K562 (cell line): ENCODE measurements around the gene ZSCAN25. TPM values are rescaled to one million over a fixed set of nuclear protein-coding genes. Genes with fewer than 3 reads are reported as not detected.
A peak's percentile ranks its signal among the peaks of the same experiment; 100 is the strongest.

ENCODE experiments used
- ATAC-seq: fragments of 200-7000 bp; cut with Tn5 transposase; 3 replicates; pipeline ENCODE4 v1.9.1; 2020; ENCODE audit warnings: moderate library complexity
- BruUV-seq: library from RNA; stranded (reverse); fragments of 400-500 nt; replicated peaks from 2 replicates; lab custom pipeline; 2021; lab: Mats Ljungman, UMichigan
- CTCF ChIA-PET: fragments of 300-600 bp; formaldehyde crosslinking; extraction: SDS; loops from one replicate; lab custom pipeline; 2021; ENCODE audit warnings: low intra/inter-chr PET ratio; lab: Yijun Ruan, JAX
- POLR2A ChIA-PET: fragments of 300-600, 350-650 bp; sonication (Branson Sonifier 250); formaldehyde crosslinking; extraction: SDS; loops from one replicate; lab custom pipeline; 2021; ENCODE audit warnings: antibody characterized with exemption, inconsistent platforms; lab: Yijun Ruan, JAX
- DNase-seq, 4 experiments: peaks; one replicate each; pipeline versions ENCODE4 v3.0.0 to v3.0.0-alpha.2; 2011 to 2018; ENCODE audit warnings: low spot score in 3 of 4, mixed read lengths in 3 of 4; ENCODE audit errors: extremely low read depth in 1 of 4
- FAIRE-seq: peaks from 2 replicates; lab custom pipeline; 2011; peaks lifted over from hg19 to GRCh38; lab: Jason Lieb, UNC
- H2AFZ ChIP-seq: 2 replicates; pipeline ENCODE4 v1.6.0; 2011; ENCODE audit warnings: low read depth, low read length, control low read depth, inconsistent platforms
- H3K27ac ChIP-seq: fragments of 200-600 bp; 3 replicates; pipeline ENCODE4 v1.8.0; 2011; ENCODE audit warnings: low read depth, mild to moderate bottlenecking, control low read depth, inconsistent platforms, low read length, moderate library complexity, mixed read lengths; ENCODE audit errors: extremely low read depth
- H3K27me3 ChIP-seq, 2 experiments: fragments of 300-600 bp in 1 of 2; 2 replicates in 1 of 2; 3 replicates in 1 of 2; pipeline versions ENCODE4 v1.6.0 to v1.8.0; 2011; ENCODE audit warnings: inconsistent platforms in 2 of 2, low read length in 2 of 2, mild to moderate bottlenecking in 1 of 2, mixed read lengths in 1 of 2, moderate library complexity in 1 of 2; ENCODE audit not compliant: control insufficient read depth in 2 of 2, insufficient read depth in 2 of 2
- H3K36me3 ChIP-seq: fragments of 300-600 bp; 3 replicates; pipeline ENCODE4 v1.8.0; 2011; ENCODE audit warnings: mild to moderate bottlenecking, low read length, inconsistent platforms; ENCODE audit not compliant: control insufficient read depth, insufficient read depth
- H3K4me1 ChIP-seq, 2 experiments: fragments of 200-600 bp in 1 of 2; replicated peaks in 1 of 2; 2 replicates in 1 of 2; 3 replicates in 1 of 2; pipeline versions ENCODE4 v1.5.1 to v1.8.0; 2011; ENCODE audit warnings: inconsistent platforms in 2 of 2, low read length in 2 of 2, mild to moderate bottlenecking in 1 of 2, mixed read lengths in 1 of 2, moderate library complexity in 1 of 2; ENCODE audit not compliant: control insufficient read depth in 2 of 2, insufficient read depth in 2 of 2
- H3K4me2 ChIP-seq: 2 replicates; pipeline ENCODE4 v1.6.1; 2011; ENCODE audit warnings: low read length, control low read depth, inconsistent platforms, mixed read lengths; ENCODE audit not compliant: insufficient read depth
- H3K4me3 ChIP-seq: fragments of 200-600 bp; sonication (generic), shearing (Covaris generic); 2 replicates; pipeline ENCODE4 v1.5.1; 2016; ENCODE audit warnings: control low read depth, inconsistent platforms
- H3K79me2 ChIP-seq: fragments of 200-600 bp; 3 replicates; pipeline ENCODE4 v1.8.0; 2011; ENCODE audit warnings: low read length, inconsistent platforms; ENCODE audit not compliant: control insufficient read depth, insufficient read depth
- H3K9ac ChIP-seq, 2 experiments: 2 replicates each; pipeline versions ENCODE4 v1.6.0 to v1.6.1; 2011; ENCODE audit warnings: low read depth in 2 of 2, low read length in 2 of 2, control low read depth in 1 of 2, inconsistent platforms in 1 of 2, mild to moderate bottlenecking in 1 of 2, mixed read lengths in 1 of 2; ENCODE audit not compliant: insufficient read depth in 1 of 2
- H3K9me1 ChIP-seq: one replicate; pipeline ENCODE4 v1.6.0; 2011; ENCODE audit warnings: inconsistent platforms, mild to moderate bottlenecking, low read length, moderate library complexity; ENCODE audit not compliant: control insufficient read depth, insufficient read depth
- H3K9me3 ChIP-seq: replicated peaks from 2 replicates; pipeline ENCODE4 v1.5.1; 2011; ENCODE audit warnings: low read depth, low read length, inconsistent platforms; ENCODE audit not compliant: control insufficient read depth, insufficient read depth
- H4K20me1 ChIP-seq: replicated peaks from 2 replicates; pipeline ENCODE4 v1.6.1; 2011; ENCODE audit warnings: low read length, inconsistent platforms, mixed read lengths; ENCODE audit not compliant: control insufficient read depth, insufficient read depth
- AFF1 ChIP-seq, 2 experiments: fragments of 450-650 bp; IDR thresholded peaks; 2 replicates each; pipeline ENCODE4 v1.6.1; 2018; ENCODE audit warnings: mild to moderate bottlenecking in 2 of 2, low read depth in 1 of 2; ENCODE audit not compliant: partially characterized antibody in 2 of 2
- ZC3H8 ChIP-seq: fragments of 450-650 bp; IDR thresholded peaks from 2 replicates; pipeline ENCODE4 v1.6.1; 2017
- WGBS: fragments of 100-300 bp; shearing (Covaris generic); methylation state at CpG from one replicate; pipeline ENCODE4 v1.1.6; 2016; ENCODE audit warnings: low coverage, mixed read lengths; ENCODE audit not compliant: insufficient coverage; ENCODE audit errors: missing lambda C conversion rate; 5-methylcytosine and 5-hydroxymethylcytosine counted together
- in situ Hi-C: fragments of 300-500 bp; cut with MboI; formaldehyde crosslinking; loops from 4 replicates; pipeline ENCODE4 v1.15.0; 2018; ENCODE audit warnings: inconsistent platforms, mixed read lengths
- intact Hi-C: fragments of 100-400 bp; cut with micrococcal nuclease; formaldehyde crosslinking; loops from 2 replicates; pipeline ENCODE4 v1.14.2; 2022
- polyA plus RNA-seq, 8 experiments: library from polyadenylated mRNA; depleted of rRNA in 4 of 8; stranded (reverse) in 5 of 8; unstranded in 3 of 8; fragments of >200 nt; fragmentation: Nextera tagmentation in 2 of 8; fragmentation: Illumina TruSeq in 1 of 8; extraction: Ambion mirVana in 2 of 8; extraction: Trizol in 1 of 8; gene quantifications; 2 replicates each; pipeline versions ENCODE4 v1.2.1 to v1.2.3, GENCODE V29; 2011 to 2014; ENCODE audit warnings: inconsistent platforms in 1 of 8, missing spikeins in 1 of 8
- total RNA-seq, 7 experiments: library from RNA; depleted of rRNA in 6 of 7; stranded (reverse); fragments of >200 nt in 6 of 7; fragmentation: Illumina TruSeq in 2 of 7; extraction: Trizol in 2 of 7; gene quantifications; 2 replicates each; pipeline versions ENCODE4 v1.2.1 to v1.2.3, GENCODE V29; 2011 to 2021; ENCODE audit warnings: low replicate concordance in 1 of 7

ZSCAN25 gene
- total and polyA plus RNA-seq, 9 of the 15 experiments (the other 6 are each of a cell fraction or from before 2014, with no cell fraction given): 0.94 to 18.4 (median 12.8) TPM

- Histone ChIP-seq H3K9me1 (no peaks in the 10 kb centered on the region), H3K4me2 (no peak overlapping the region), H3K27me3 (no peaks in the 10 kb centered on the region), H3K79me2 (no peaks in the 10 kb centered on the region), H3K4me3 (no peak overlapping the region), H3K4me1 (no peaks in the 10 kb centered on the region), H4K20me1 (no peaks in the 10 kb centered on the region), H3K9me3 (no peaks in the 10 kb centered on the region), H3K27ac (no peak overlapping the region), H3K9ac (no peak overlapping the region), H3K36me3 (no peaks in the 10 kb centered on the region), H2AFZ (no peak overlapping the region)
- in situ Hi-C loops: no loop called here
- intact Hi-C loops: no loop called here
- peak in 1 of 2 experiments; percentile 92 for TF ChIP-seq AFF1 (IDR thresholded peaks at IDR 0.05; ENCODE audit: low read depth in 1 of 2, partially characterized antibody in 2 of 2)
- TF ChIP-seq ZC3H8: no peak
- 16% methylated on average over 1 of the region's 1 CpG for WGBS
- ChIA-PET CTCF (no interaction called here), POLR2A (no interaction called here)
- FAIRE-seq: no peak
- no peak for DNase-seq
- no peak for ATAC-seq
- no TSS peak for BruUV-seq
Measured at GRCh38 chr7:99645590-99645989, 28.8 kb downstream of the ZSCAN25 start.
